Endodermal cell (in vitro differentiated cells): ENCODE data around the gene FER. TPM values are rescaled to one million over a fixed set of nuclear protein-coding genes. Genes with fewer than 3 reads are reported as not detected.

Experiments
- DNase-seq: peaks from one replicate; pipeline ENCODE4 v3.0.0-alpha.2; 2017
- H3K27ac ChIP-seq: 2 replicates; pipeline ENCODE4 v1.5.1; 2013; ENCODE audit warnings: mild to moderate bottlenecking, low read depth, low read length, moderate library complexity
- H3K27me3 ChIP-seq: 2 replicates; pipeline ENCODE4 v1.6.1; 2013; ENCODE audit warnings: mild to moderate bottlenecking, low read length, moderate library complexity; ENCODE audit not compliant: insufficient read depth, control insufficient read depth, poor library complexity, severe bottlenecking
- H3K36me3 ChIP-seq: 2 replicates; pipeline ENCODE4 v1.7.0; 2013; ENCODE audit warnings: mild to moderate bottlenecking, low read length, moderate library complexity; ENCODE audit not compliant: control insufficient read depth, insufficient read depth
- H3K4me1 ChIP-seq: one replicate; pipeline ENCODE4 v1.7.0; 2013; ENCODE audit warnings: low read length; ENCODE audit not compliant: control insufficient read depth, insufficient read depth
- H3K4me3 ChIP-seq: 2 replicates; pipeline ENCODE4 v1.5.1; 2013; ENCODE audit warnings: mild to moderate bottlenecking, low read length, moderate library complexity
- H3K9ac ChIP-seq: 2 replicates; pipeline ENCODE4 v1.6.1; 2013; ENCODE audit warnings: mild to moderate bottlenecking, low read length, moderate library complexity; ENCODE audit not compliant: poor library complexity, severe bottlenecking; ENCODE audit errors: extremely low read depth
- H3K9me3 ChIP-seq: 2 replicates; pipeline ENCODE4 v1.6.1; 2013; ENCODE audit warnings: mild to moderate bottlenecking, low read length, moderate library complexity; ENCODE audit not compliant: control insufficient read depth
- H3K27ac Mint-ChIP-seq: 2 replicates; pipeline ENCODE4 v1.8.0; 2020; ENCODE audit warnings: mixed read lengths
- H3K27me3 Mint-ChIP-seq: 2 replicates; pipeline ENCODE4 v1.8.0; 2021; ENCODE audit warnings: mild to moderate bottlenecking, mixed read lengths; ENCODE audit not compliant: insufficient read depth
- H3K36me3 Mint-ChIP-seq: 2 replicates; pipeline ENCODE4 v1.8.0; 2020; ENCODE audit warnings: low read depth, mixed read lengths
- H3K4me1 Mint-ChIP-seq: 2 replicates; pipeline ENCODE4 v1.8.0; 2020; ENCODE audit warnings: mixed read lengths
- H3K4me3 Mint-ChIP-seq: 2 replicates; pipeline ENCODE4 v1.8.0; 2020; ENCODE audit warnings: mild to moderate bottlenecking, moderate library complexity, mixed read lengths
- H3K9me3 Mint-ChIP-seq: 2 replicates; pipeline ENCODE4 v1.8.0; 2020; ENCODE audit warnings: mild to moderate bottlenecking, mixed read lengths
- CTCF ChIP-seq: fragments of 200-600 bp; sonication (generic); conservative IDR thresholded peaks from 2 replicates; pipeline ENCODE4 v1.5.0; 2021; ENCODE audit warnings: antibody characterized with exemption, mild to moderate bottlenecking
- WGBS, 2 experiments: methylation state at CpG; one replicate each; pipeline versions ENCODE4 v1.1.5 to v1.1.7; 2013; ENCODE audit warnings: missing lambda C conversion rate in 2 of 2, mixed read lengths in 1 of 2; ENCODE audit not compliant: insufficient coverage in 1 of 2, insufficient read length in 1 of 2; 5-methylcytosine and 5-hydroxymethylcytosine counted together
- total RNA-seq, 2 donors: library from RNA; stranded (reverse); fragmentation: NEBNext Ultra II Directional in 1 of 2; extraction: Animal tissue kit (Norgen Biotek cat#: 25700) in 1 of 2; gene quantifications; 2 replicates in 1 of 2; 3 replicates in 1 of 2; pipeline ENCODE4 v1.2.1, GENCODE V29; 2021

Gene FER
- total RNA-seq, 2 donors from 2014 or later: 24.5 to 26.8 TPM

- WGBS, 2 experiments: 63 to 83% methylated on average over 1 to 9 of the region's 10 CpGs
- Mint-ChIP-seq H3K4me1 (peaks cover 15% of the 10 kb centered on the region), H3K27ac (peak overlapping the region; percentile 99), H3K36me3 (no peaks in the 10 kb centered on the region), H3K27me3 (no peaks in the 10 kb centered on the region), H3K9me3 (peaks cover 2% of the 10 kb centered on the region), H3K4me3 (peak overlapping the region; percentile 76)
- Histone ChIP-seq H3K27me3 (no peaks in the 10 kb centered on the region), H3K36me3 (no peaks in the 10 kb centered on the region), H3K4me1 (no peaks in the 10 kb centered on the region), H3K27ac (no peak overlapping the region), H3K9me3 (peaks cover 13% of the 10 kb centered on the region), H3K4me3 (peak overlapping the region; percentile 96), H3K9ac (peak overlapping the region; percentile 93)
- no peak for DNase-seq
- no peak for TF ChIP-seq CTCF
Measured at GRCh38 chr5:108747111-108747773, 455 bp upstream of the FER start.

GRCh38 chr5:108748401-108749127, 867 bp downstream of the FER start:
- Mint-ChIP-seq H3K4me1 (peaks cover 12% of the 10 kb centered on the region), H3K9me3 (no peaks in the 10 kb centered on the region), H3K27me3 (no peaks in the 10 kb centered on the region), H3K27ac (peak overlapping the region; percentile 99), H3K36me3 (no peaks in the 10 kb centered on the region), H3K4me3 (peak overlapping the region; percentile 76)
- WGBS, 2 experiments: 0% methylated on average over 8 to 69 of the region's 69 CpGs
- H3K27ac ChIP-seq: peak overlapping the region; percentile 97
- H3K4me3 ChIP-seq: peak overlapping the region; percentile 96
- H3K4me1 ChIP-seq: no peaks in the 10 kb centered on the region
- DNase-seq: peak; percentile 100
- H3K9me3 ChIP-seq: no peaks in the 10 kb centered on the region
- no peaks in the 10 kb centered on the region for H3K27me3 ChIP-seq
- TF ChIP-seq CTCF: peak; percentile 39
- no peaks in the 10 kb centered on the region for H3K36me3 ChIP-seq
- H3K9ac ChIP-seq: peak overlapping the region; percentile 93

GRCh38 chr5:108749128-108749861, 1.6 kb downstream of the FER start:
- H3K4me1 ChIP-seq: no peaks in the 10 kb centered on the region
- H3K36me3 Mint-ChIP-seq: no peaks in the 10 kb centered on the region
- no peaks in the 10 kb centered on the region for H3K9me3 Mint-ChIP-seq
- peak overlapping the region; percentile 96 for H3K4me3 ChIP-seq
- H3K4me1 Mint-ChIP-seq: peaks cover 9% of the 10 kb centered on the region
- H3K27ac Mint-ChIP-seq: peak overlapping the region; percentile 84
- peak overlapping the region; percentile 44 for H3K9ac ChIP-seq
- 0 to 2% methylated on average over 7 to 38 of the region's 40 CpGs for WGBS, 2 experiments
- peak overlapping the region; percentile 76 for H3K4me3 Mint-ChIP-seq
- TF ChIP-seq CTCF: no peak
- peak overlapping the region; percentile 65 for H3K27ac ChIP-seq
- no peaks in the 10 kb centered on the region for H3K27me3 Mint-ChIP-seq
- no peaks in the 10 kb centered on the region for H3K9me3 ChIP-seq
- H3K27me3 ChIP-seq: no peaks in the 10 kb centered on the region
- no peak for DNase-seq
- H3K36me3 ChIP-seq: no peaks in the 10 kb centered on the region
